ENCODE data around the gene INHBA.

Gene INHBA

GRCh38 chr7:41710838-41711237 lies 7.9 kb upstream of the INHBA start:
- peaks cover 18% of the 10 kb centered on the region for H3K27me3 ChIP-seq (ENCODE audit: control insufficient read depth, insufficient read depth, low read length)
- H3K4me1 ChIP-seq (ENCODE audit: control insufficient read depth, low read depth, low read length) = peaks cover 13% of the 10 kb centered on the region
- no peak overlapping the region for H3K4me3 ChIP-seq (ENCODE audit: low read length)
- no peak overlapping the region for H3K27ac ChIP-seq (ENCODE audit: low read length)
- no peaks in the 10 kb centered on the region for H3K9me3 ChIP-seq (ENCODE audit: control insufficient read depth, low read depth, low read length)
- H3K9ac ChIP-seq (ENCODE audit: low read length) = no peak overlapping the region
- H3K36me3 ChIP-seq (ENCODE audit: control insufficient read depth, low read depth, low read length) = no peaks in the 10 kb centered on the region

GRCh38 chr7:41709621-41710020 lies 6.7 kb upstream of the INHBA start:
- Histone ChIP-seq H3K27ac (ENCODE audit: low read length) (no peak overlapping the region), H3K4me1 (ENCODE audit: control insufficient read depth, low read depth, low read length) (peaks cover 16% of the 10 kb centered on the region), H3K9ac (ENCODE audit: low read length) (no peak overlapping the region)

GRCh38 chr7:41708581-41709358 lies 5.9 kb upstream of the INHBA start:
- H3K9me3 ChIP-seq (ENCODE audit: control insufficient read depth, low read depth, low read length) = no peaks in the 10 kb centered on the region
- no peak overlapping the region for H3K27ac ChIP-seq (ENCODE audit: low read length)
- no peak overlapping the region for H3K9ac ChIP-seq (ENCODE audit: low read length)
- H3K36me3 ChIP-seq (ENCODE audit: control insufficient read depth, low read depth, low read length) = no peaks in the 10 kb centered on the region
- H3K4me1 ChIP-seq (ENCODE audit: control insufficient read depth, low read depth, low read length) = peaks cover 16% of the 10 kb centered on the region
- peaks cover 22% of the 10 kb centered on the region for H3K27me3 ChIP-seq (ENCODE audit: control insufficient read depth, insufficient read depth, low read length)
- H3K4me3 ChIP-seq (ENCODE audit: low read length) = no peak overlapping the region

More at GRCh38 chr7:41709621-41710020, 6.7 kb upstream of the INHBA start:
- no peaks in the 10 kb centered on the region for H3K36me3 ChIP-seq (ENCODE audit: control insufficient read depth, low read depth, low read length)
- peaks cover 22% of the 10 kb centered on the region for H3K27me3 ChIP-seq (ENCODE audit: control insufficient read depth, insufficient read depth, low read length)
- H3K9me3 ChIP-seq (ENCODE audit: control insufficient read depth, low read depth, low read length) = no peaks in the 10 kb centered on the region
- H3K4me3 ChIP-seq (ENCODE audit: low read length) = no peak overlapping the region

GRCh38 chr7:41706228-41706930 lies 3.5 kb upstream of the INHBA start:
- Histone ChIP-seq H3K27me3 (ENCODE audit: control insufficient read depth, insufficient read depth, low read length) (peaks cover 37% of the 10 kb centered on the region), H3K4me1 (ENCODE audit: control insufficient read depth, low read depth, low read length) (peaks cover 29% of the 10 kb centered on the region), H3K9ac (ENCODE audit: low read length) (peak overlapping the region; percentile 15), H3K36me3 (ENCODE audit: control insufficient read depth, low read depth, low read length) (no peaks in the 10 kb centered on the region), H3K4me3 (ENCODE audit: low read length) (peak overlapping the region; percentile 69), H3K9me3 (ENCODE audit: control insufficient read depth, low read depth, low read length) (no peaks in the 10 kb centered on the region), H3K27ac (ENCODE audit: low read length) (no peak overlapping the region)

GRCh38 chr7:41705109-41705901 lies 2.4 kb upstream of the INHBA start:
- Histone ChIP-seq H3K27me3 (ENCODE audit: control insufficient read depth, insufficient read depth, low read length) (peaks cover 44% of the 10 kb centered on the region), H3K4me1 (ENCODE audit: control insufficient read depth, low read depth, low read length) (peaks cover 34% of the 10 kb centered on the region), H3K36me3 (ENCODE audit: control insufficient read depth, low read depth, low read length) (no peaks in the 10 kb centered on the region), H3K9me3 (ENCODE audit: control insufficient read depth, low read depth, low read length) (no peaks in the 10 kb centered on the region), H3K4me3 (ENCODE audit: low read length) (peak overlapping the region; percentile 69), H3K9ac (ENCODE audit: low read length) (peak overlapping the region; percentile 15), H3K27ac (ENCODE audit: low read length) (no peak overlapping the region)

- Histone ChIP-seq H3K4me3 (ENCODE audit: low read length) (peak overlapping the region; percentile 74), H3K36me3 (ENCODE audit: control insufficient read depth, low read depth, low read length) (no peaks in the 10 kb centered on the region), H3K27ac (ENCODE audit: low read length) (no peak overlapping the region), H3K4me1 (ENCODE audit: control insufficient read depth, low read depth, low read length) (peaks cover 53% of the 10 kb centered on the region), H3K9me3 (ENCODE audit: control insufficient read depth, low read depth, low read length) (no peaks in the 10 kb centered on the region), H3K27me3 (ENCODE audit: control insufficient read depth, insufficient read depth, low read length) (peaks cover 43% of the 10 kb centered on the region), H3K9ac (ENCODE audit: low read length) (no peak overlapping the region)
These were observed 1.6 kb downstream of the INHBA start for GRCh38 chr7:41701068-41701941.

- Histone ChIP-seq H3K9ac (ENCODE audit: low read length) (no peak overlapping the region), H3K9me3 (ENCODE audit: control insufficient read depth, low read depth, low read length) (no peaks in the 10 kb centered on the region), H3K36me3 (ENCODE audit: control insufficient read depth, low read depth, low read length) (no peaks in the 10 kb centered on the region), H3K27me3 (ENCODE audit: control insufficient read depth, insufficient read depth, low read length) (peaks cover 34% of the 10 kb centered on the region), H3K4me3 (ENCODE audit: low read length) (peak overlapping the region; percentile 74), H3K27ac (ENCODE audit: low read length) (no peak overlapping the region), H3K4me1 (ENCODE audit: control insufficient read depth, low read depth, low read length) (peaks cover 51% of the 10 kb centered on the region)
These were observed 2.8 kb downstream of the INHBA start for GRCh38 chr7:41700044-41700471.

GRCh38 chr7:41699516-41699915 lies 3.4 kb downstream of the INHBA start:
- H3K27ac ChIP-seq (ENCODE audit: low read length) = no peak overlapping the region
- peaks cover 34% of the 10 kb centered on the region for H3K27me3 ChIP-seq (ENCODE audit: control insufficient read depth, insufficient read depth, low read length)
- peak overlapping the region; percentile 74 for H3K4me3 ChIP-seq (ENCODE audit: low read length)

GRCh38 chr7:41698726-41699125 lies 4.2 kb downstream of the INHBA start:
- Histone ChIP-seq H3K4me3 (ENCODE audit: low read length) (peak overlapping the region; percentile 74), H3K36me3 (ENCODE audit: control insufficient read depth, low read depth, low read length) (no peaks in the 10 kb centered on the region)

More at GRCh38 chr7:41699516-41699915, 3.4 kb downstream of the INHBA start:
- Histone ChIP-seq H3K36me3 (ENCODE audit: control insufficient read depth, low read depth, low read length) (no peaks in the 10 kb centered on the region), H3K4me1 (ENCODE audit: control insufficient read depth, low read depth, low read length) (peaks cover 51% of the 10 kb centered on the region), H3K9ac (ENCODE audit: low read length) (peak overlapping the region; percentile 8), H3K9me3 (ENCODE audit: control insufficient read depth, low read depth, low read length) (no peaks in the 10 kb centered on the region)

GRCh38 chr7:41698114-41698513 lies 4.8 kb downstream of the INHBA start:
- no peaks in the 10 kb centered on the region for H3K36me3 ChIP-seq (ENCODE audit: control insufficient read depth, low read depth, low read length)
- peaks cover 34% of the 10 kb centered on the region for H3K27me3 ChIP-seq (ENCODE audit: control insufficient read depth, insufficient read depth, low read length)
- no peaks in the 10 kb centered on the region for H3K9me3 ChIP-seq (ENCODE audit: control insufficient read depth, low read depth, low read length)
- H3K4me3 ChIP-seq (ENCODE audit: low read length) = peak overlapping the region; percentile 74
- H3K4me1 ChIP-seq (ENCODE audit: control insufficient read depth, low read depth, low read length) = peaks cover 56% of the 10 kb centered on the region
- H3K9ac ChIP-seq (ENCODE audit: low read length) = no peak overlapping the region
- H3K27ac ChIP-seq (ENCODE audit: low read length) = no peak overlapping the region

More at GRCh38 chr7:41698726-41699125, 4.2 kb downstream of the INHBA start:
- Histone ChIP-seq H3K27ac (ENCODE audit: low read length) (no peak overlapping the region), H3K4me1 (ENCODE audit: control insufficient read depth, low read depth, low read length) (peaks cover 51% of the 10 kb centered on the region), H3K9ac (ENCODE audit: low read length) (no peak overlapping the region), H3K9me3 (ENCODE audit: control insufficient read depth, low read depth, low read length) (no peaks in the 10 kb centered on the region), H3K27me3 (ENCODE audit: control insufficient read depth, insufficient read depth, low read length) (peaks cover 34% of the 10 kb centered on the region)

Data from iPS-18a (cell line).